Chondrocyte (in vitro differentiated cells): ENCODE measurements around the gene ZNF652. TPM values are rescaled to one million over a fixed set of nuclear protein-coding genes. Genes with fewer than 3 reads are reported as not detected.

Experiments used
- DNase-seq: peaks from one replicate; pipeline ENCODE4 v3.0.0; 2021; ENCODE audit warnings: mixed read lengths, low spot score
- H3K27ac Mint-ChIP-seq: one replicate; pipeline ENCODE4 v1.8.0; 2021; ENCODE audit warnings: mild to moderate bottlenecking, moderate library complexity, mixed read lengths; ENCODE audit not compliant: unreplicated experiment
- H3K27me3 Mint-ChIP-seq: 2 replicates; pipeline ENCODE4 v1.8.0; 2021; ENCODE audit warnings: low read depth, mixed read lengths
- H3K36me3 Mint-ChIP-seq: 2 replicates; pipeline ENCODE4 v1.8.0; 2021; ENCODE audit warnings: low read depth, mixed read lengths
- H3K4me1 Mint-ChIP-seq: 2 replicates; pipeline ENCODE4 v1.8.0; 2021; ENCODE audit warnings: low read depth, mild to moderate bottlenecking, mixed read lengths
- H3K4me3 Mint-ChIP-seq: one replicate; pipeline ENCODE4 v1.8.0; 2021; ENCODE audit warnings: mild to moderate bottlenecking, moderate library complexity, mixed read lengths; ENCODE audit not compliant: unreplicated experiment
- H3K9me3 Mint-ChIP-seq: 2 replicates; pipeline ENCODE4 v1.8.0; 2021; ENCODE audit warnings: low read depth, mixed read lengths
- CTCF ChIP-seq: fragments of 200-600 bp; sonication (generic); IDR thresholded peaks from 2 replicates; pipeline ENCODE4 v1.5.0; 2021; ENCODE audit warnings: antibody characterized with exemption, mild to moderate bottlenecking, moderate library complexity
- total RNA-seq: library from RNA; stranded (reverse); gene quantifications from 3 replicates; pipeline ENCODE4 v1.2.1, GENCODE V29; 2021

The ZNF652 gene
- total RNA-seq, 1 donor from 2014 or later: 48.0 TPM

GRCh38 chr17:49260817-49261291 is 101.2 kb downstream of the ZNF652 start:
- no peak for TF ChIP-seq CTCF
- Mint-ChIP-seq H3K27me3 (no peaks in the 10 kb centered on the region), H3K36me3 (no peaks in the 10 kb centered on the region), H3K4me3 (peak overlapping the region; percentile 74), H3K27ac (peak overlapping the region; percentile 85), H3K9me3 (no peaks in the 10 kb centered on the region), H3K4me1 (peaks cover 17% of the 10 kb centered on the region)
- DNase-seq: no peak

DNA sequence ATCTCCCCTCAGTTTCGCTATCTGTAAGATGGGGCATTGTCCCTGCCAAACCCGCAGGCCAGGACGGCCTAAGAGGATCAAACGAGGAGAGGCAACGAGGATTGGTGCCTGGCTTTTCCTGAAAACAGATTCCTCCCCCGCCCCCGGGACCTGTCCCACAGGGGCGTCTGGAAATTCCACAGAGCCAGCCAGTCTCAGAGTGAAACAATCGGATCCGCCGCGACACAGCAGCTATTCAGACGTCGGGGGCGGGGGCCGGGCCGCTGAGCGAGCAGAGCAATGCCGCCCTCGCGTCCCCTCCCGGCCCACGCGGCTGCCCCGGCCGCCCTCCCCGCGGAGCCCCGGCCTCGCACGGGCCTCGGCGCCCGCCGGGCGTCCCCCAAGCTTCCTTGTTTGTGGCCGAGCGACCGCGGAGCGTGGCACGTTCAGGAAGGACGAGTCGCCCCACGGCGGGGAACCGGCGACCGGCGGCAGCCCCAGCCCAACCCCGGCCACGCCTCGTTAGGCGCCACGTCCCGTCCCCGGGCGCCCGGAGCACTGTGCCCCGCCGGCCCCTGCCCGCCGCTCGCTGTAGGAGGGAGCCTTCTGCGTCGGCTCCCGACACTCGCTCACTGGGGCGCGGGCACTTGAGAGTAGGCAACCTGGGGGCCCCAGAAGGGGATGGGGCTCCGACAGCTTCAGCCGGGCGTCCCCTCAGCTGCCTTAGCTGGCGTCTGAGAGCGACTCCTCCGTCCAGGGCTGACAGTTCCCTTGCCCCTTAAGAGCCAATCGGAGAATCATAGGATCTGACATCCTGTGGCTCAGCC is 101.8 kb downstream of the ZNF652 start:
- no peaks in the 10 kb centered on the region for H3K27me3 Mint-ChIP-seq
- peaks cover 17% of the 10 kb centered on the region for H3K4me1 Mint-ChIP-seq
- H3K9me3 Mint-ChIP-seq: no peaks in the 10 kb centered on the region
- peak; percentile 25 for TF ChIP-seq CTCF
- DNase-seq: no peak
- H3K36me3 Mint-ChIP-seq: no peaks in the 10 kb centered on the region
- peak overlapping the region; percentile 90 for H3K27ac Mint-ChIP-seq
- H3K4me3 Mint-ChIP-seq: peak overlapping the region; percentile 74

DNA sequence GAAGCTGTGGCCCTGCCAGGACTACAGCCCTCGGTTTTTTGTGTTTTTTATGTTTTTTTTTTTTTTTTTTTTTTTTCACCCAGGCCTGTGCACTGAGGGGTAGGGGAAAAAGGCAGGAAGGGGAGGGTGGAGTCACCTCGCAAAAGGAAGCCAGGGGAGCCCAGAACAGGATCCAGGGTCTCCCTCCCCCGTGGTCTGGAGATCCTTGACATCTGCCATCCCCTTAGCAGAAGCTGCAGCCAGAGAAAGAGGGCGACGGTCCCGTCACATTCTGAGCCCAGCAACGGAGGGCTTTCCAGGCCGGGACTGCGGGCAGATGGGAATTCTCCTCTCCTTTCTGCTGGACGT is 102.4 kb downstream of the ZNF652 start:
- no peak for DNase-seq
- peak overlapping the region; percentile 90 for H3K27ac Mint-ChIP-seq
- H3K36me3 Mint-ChIP-seq: no peaks in the 10 kb centered on the region
- H3K4me3 Mint-ChIP-seq: peak overlapping the region; percentile 73
- no peak for TF ChIP-seq CTCF
- peaks cover 17% of the 10 kb centered on the region for H3K4me1 Mint-ChIP-seq
- no peaks in the 10 kb centered on the region for H3K27me3 Mint-ChIP-seq
- no peaks in the 10 kb centered on the region for H3K9me3 Mint-ChIP-seq

DNA sequence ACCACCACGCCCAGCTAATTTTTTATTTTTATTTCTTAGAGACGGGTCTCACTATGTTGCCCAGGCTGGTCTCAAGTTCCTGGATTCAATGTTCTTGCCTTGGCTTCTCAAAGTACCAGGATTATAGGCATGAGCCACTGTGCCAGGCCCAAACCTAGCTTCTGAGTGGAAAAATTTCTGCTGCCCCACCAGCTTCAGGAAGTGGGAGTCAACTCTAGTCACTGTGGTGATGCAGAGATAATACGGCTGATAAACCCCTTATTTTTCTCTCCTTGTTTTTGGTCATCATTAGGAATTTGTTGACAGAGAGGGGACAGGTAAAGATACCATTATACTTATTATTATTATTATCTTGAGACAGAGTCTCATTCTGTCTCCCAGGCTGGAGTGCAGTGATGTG is 103.7 kb downstream of the ZNF652 start:
- H3K4me1 Mint-ChIP-seq: peaks cover 16% of the 10 kb centered on the region
- H3K9me3 Mint-ChIP-seq: no peaks in the 10 kb centered on the region

GRCh38 chr17:49255125-49255524 is 106.9 kb downstream of the ZNF652 start:
- no peak for DNase-seq

More for the DNA sequence above, 103.7 kb downstream of the ZNF652 start:
- Mint-ChIP-seq H3K36me3 (no peaks in the 10 kb centered on the region), H3K4me3 (no peak overlapping the region), H3K27me3 (no peaks in the 10 kb centered on the region), H3K27ac (no peak overlapping the region)
- no peak for DNase-seq
- TF ChIP-seq CTCF: no peak

More at GRCh38 chr17:49255125-49255524, 106.9 kb downstream of the ZNF652 start:
- Mint-ChIP-seq H3K4me3 (no peak overlapping the region), H3K27me3 (no peaks in the 10 kb centered on the region), H3K9me3 (no peaks in the 10 kb centered on the region), H3K27ac (no peak overlapping the region), H3K4me1 (peaks cover 4% of the 10 kb centered on the region), H3K36me3 (no peaks in the 10 kb centered on the region)
- TF ChIP-seq CTCF: no peak
